Fibroblast of villous mesenchyme (primary cell): ENCODE measurements around the gene AMPH. TPM values are rescaled to one million over a fixed set of nuclear protein-coding genes. Genes with fewer than 3 reads are reported as not detected.

Experiments
- DNase-seq: peaks from one replicate; pipeline ENCODE4 v3.0.0-alpha.2; 2010; ENCODE audit warnings: low read depth
- H3K4me3 ChIP-seq: 2 replicates; pipeline ENCODE4 v1.5.1; 2011; ENCODE audit warnings: low read depth, mild to moderate bottlenecking, low read length
- CTCF ChIP-seq: IDR thresholded peaks from 2 replicates; pipeline ENCODE4 v1.5.1; 2012; ENCODE audit warnings: low read depth, mild to moderate bottlenecking, low read length; ENCODE audit not compliant: insufficient read depth
- total RNA-seq: library from RNA; depleted of rRNA; stranded (reverse); fragments of >200 nt; gene quantifications from 2 replicates; pipeline ENCODE4 v1.2.3, GENCODE V29; 2012

AMPH gene
- total RNA-seq, 1 donor = 0.86 TPM

GRCh38 chr7:38628630-38629385, 2.4 kb downstream of the AMPH start:
- TF ChIP-seq CTCF = no peak
- H3K4me3 ChIP-seq = no peak overlapping the region
- DNase-seq = peak; percentile 1

- no peak for TF ChIP-seq CTCF
- DNase-seq = no peak
- H3K4me3 ChIP-seq = no peak overlapping the region
Observed at GRCh38 chr7:38625866-38626265, 5.3 kb downstream of the AMPH start.

GRCh38 chr7:38615665-38616064, 15.5 kb downstream of the AMPH start:
- TF ChIP-seq CTCF = no peak
- no peak overlapping the region for H3K4me3 ChIP-seq
- DNase-seq = no peak

GRCh38 chr7:38607466-38607865, 23.7 kb downstream of the AMPH start:
- no peak overlapping the region for H3K4me3 ChIP-seq
- DNase-seq = no peak
- TF ChIP-seq CTCF = no peak

GRCh38 chr7:38600741-38601140, 30.4 kb downstream of the AMPH start:
- no peak for TF ChIP-seq CTCF
- DNase-seq = no peak
- H3K4me3 ChIP-seq = no peak overlapping the region

GRCh38 chr7:38594949-38595348, 36.2 kb downstream of the AMPH start:
- H3K4me3 ChIP-seq = no peak overlapping the region
- TF ChIP-seq CTCF = no peak
- DNase-seq = no peak
